Daoy (cell line): ENCODE results near the gene PHF21A. TPM values are rescaled to one million over a fixed set of nuclear protein-coding genes. Genes with fewer than 3 reads are reported as not detected.

Source experiments
- DNase-seq: peaks from one replicate; pipeline ENCODE4 v3.0.0-alpha.2; 2015; ENCODE audit warnings: low read depth
- total RNA-seq: library from RNA; depleted of rRNA; stranded (reverse); fragments of >200 nt; shearing (Covaris generic); gene quantifications from 2 replicates; pipeline ENCODE4 v1.2.3, GENCODE V29; 2014; rRNA removed

PHF21A gene
- total RNA-seq, 1 experiment from 2014 or later = 4.8 TPM

GRCh38 chr11:45885274-45885920, 235.9 kb downstream of the PHF21A start, which contains the start of gene MAPK8IP1:
Gene MAPK8IP1 (plus strand): TSS chr11:45885651. CDS start chr11:45885821, 170 bp downstream.
- DNase-seq = peak; percentile 39

- no peak for DNase-seq
These were observed 236.6 kb downstream of the PHF21A start for GRCh38 chr11:45884596-45885185.

Other genes starting within 250 kb of the PHF21A start
- gene MAPK8IP1, start 235.8 kb downstream of the PHF21A start, total RNA-seq = 6.6 and 8.5 TPM in 2 replicates
- 0.23 and 0.39 TPM in 2 replicates for gene FREY1, start 214.2 kb downstream of the PHF21A start, total RNA-seq
- gene PEX16, start 203.6 kb downstream of the PHF21A start, total RNA-seq = 26.8 and 35.7 TPM in 2 replicates
- gene LARGE2, start 198.8 kb downstream of the PHF21A start, total RNA-seq = 0.92 and 1.0 TPM in 2 replicates
- 4.6 and 9.7 TPM in 2 replicates for gene CREB3L1, start 156.2 kb upstream of the PHF21A start, total RNA-seq
- 27.2 and 41.4 TPM in 2 replicates for gene DGKZ, start 226.0 kb upstream of the PHF21A start, total RNA-seq